ENCODE measurements around the gene TTLL7. TPM values are rescaled to one million over a fixed set of nuclear protein-coding genes. Genes with fewer than 3 reads are reported as not detected.

Gene TTLL7
- polyA plus RNA-seq, 1 donor from 2014 or later: 88.1 TPM

- peaks cover 37% of the 10 kb centered on the region for H3K79me2 ChIP-seq (replicated peaks; ENCODE audit: insufficient read depth, low read length)
- no peaks in the 10 kb centered on the region for H3K36me3 ChIP-seq (ENCODE audit: insufficient read depth, low read length)
- no peak for TF ChIP-seq EZH2 (IDR thresholded peaks at IDR 0.05; ENCODE audit: borderline replicate concordance, insufficient read depth, low read length, poor library complexity, severe bottlenecking)
- TF ChIP-seq CTCF (IDR thresholded peaks at IDR 0.05; ENCODE audit: poor library complexity, severe bottlenecking): no peak
- no peak for TF ChIP-seq SMC3 (conservative IDR thresholded peaks at IDR 0.05; ENCODE audit: poor library complexity)
- no peak for TF ChIP-seq EP300 (conservative IDR thresholded peaks at IDR 0.05; ENCODE audit: poor library complexity, severe bottlenecking)
- no peak overlapping the region for H3K4me3 ChIP-seq (ENCODE audit: low read length)
- H3F3A ChIP-seq (ENCODE audit: insufficient read depth, low read length, poor library complexity, severe bottlenecking): no peaks in the 10 kb centered on the region
- H3K9ac ChIP-seq (ENCODE audit: low read length): no peak overlapping the region
- no peaks in the 10 kb centered on the region for H3K9me2 ChIP-seq (ENCODE audit: insufficient read depth, low read length)
- H3K27ac ChIP-seq (ENCODE audit: low read length): no peak overlapping the region
- H2AFZ ChIP-seq (ENCODE audit: low read depth, low read length): no peak overlapping the region
- H3K27me3 ChIP-seq (ENCODE audit: insufficient read depth, low read depth, low read length): no peaks in the 10 kb centered on the region
- H3K4me2 ChIP-seq (ENCODE audit: low read length): no peak overlapping the region
- H3K9me3 ChIP-seq (ENCODE audit: low read length): no peaks in the 10 kb centered on the region
- no peaks in the 10 kb centered on the region for H4K20me1 ChIP-seq (ENCODE audit: insufficient read depth)
Observed at GRCh38 chr1:84000954-84001495, 2.1 kb upstream of the TTLL7 start.

GRCh38 chr1:84000196-84000885, 1.4 kb upstream of the TTLL7 start:
- Histone ChIP-seq H3K9ac (ENCODE audit: low read length) (peak overlapping the region; percentile 89), H3F3A (ENCODE audit: insufficient read depth, low read length, poor library complexity, severe bottlenecking) (no peaks in the 10 kb centered on the region)
- TF ChIP-seq TAF1 (IDR thresholded peaks at IDR 0.05; ENCODE audit: low read depth) (no peak), RAD21 (conservative IDR thresholded peaks at IDR 0.05) (no peak), CTCF (IDR thresholded peaks at IDR 0.05; ENCODE audit: poor library complexity, severe bottlenecking) (no peak), SMC3 (conservative IDR thresholded peaks at IDR 0.05; ENCODE audit: poor library complexity) (no peak)

GRCh38 chr1:83999316-83999819, 436 bp upstream of the TTLL7 start:
- H3K9me3 ChIP-seq (ENCODE audit: low read length): no peaks in the 10 kb centered on the region
- H3K9ac ChIP-seq (ENCODE audit: low read length): peak overlapping the region; percentile 89
- no peaks in the 10 kb centered on the region for H4K20me1 ChIP-seq (ENCODE audit: insufficient read depth)
- no peaks in the 10 kb centered on the region for H3F3A ChIP-seq (ENCODE audit: insufficient read depth, low read length, poor library complexity, severe bottlenecking)
- peaks cover 46% of the 10 kb centered on the region for H3K79me2 ChIP-seq (replicated peaks; ENCODE audit: insufficient read depth, low read length)
- TF ChIP-seq SMC3 (conservative IDR thresholded peaks at IDR 0.05; ENCODE audit: poor library complexity) (no peak), REST (IDR thresholded peaks at IDR 0.05; ENCODE audit: borderline replicate concordance) (no peak), TAF1 (IDR thresholded peaks at IDR 0.05; ENCODE audit: low read depth) (peak; percentile 85), MXI1 (conservative IDR thresholded peaks at IDR 0.05; ENCODE audit: poor library complexity, severe bottlenecking) (peak; percentile 41), EZH2 (IDR thresholded peaks at IDR 0.05; ENCODE audit: borderline replicate concordance, insufficient read depth, low read length, poor library complexity, severe bottlenecking) (no peak)
- peak overlapping the region; percentile 69 for H3K4me2 ChIP-seq (ENCODE audit: low read length)
- no peaks in the 10 kb centered on the region for H3K36me3 ChIP-seq (ENCODE audit: insufficient read depth, low read length)
- H3K4me3 ChIP-seq (ENCODE audit: low read length): peak overlapping the region; percentile 88
- H2AFZ ChIP-seq (ENCODE audit: low read depth, low read length): peak overlapping the region; percentile 86
- no peaks in the 10 kb centered on the region for H3K27me3 ChIP-seq (ENCODE audit: insufficient read depth, low read depth, low read length)
- H3K27ac ChIP-seq (ENCODE audit: low read length): peak overlapping the region; percentile 88
- H3K9me2 ChIP-seq (ENCODE audit: insufficient read depth, low read length): no peaks in the 10 kb centered on the region

More at GRCh38 chr1:84000196-84000885, 1.4 kb upstream of the TTLL7 start:
- Histone ChIP-seq H2AFZ (ENCODE audit: low read depth, low read length) (peak overlapping the region; percentile 0), H3K9me2 (ENCODE audit: insufficient read depth, low read length) (no peaks in the 10 kb centered on the region), H3K9me3 (ENCODE audit: low read length) (no peaks in the 10 kb centered on the region), H3K27ac (ENCODE audit: low read length) (no peak overlapping the region), H3K79me2 (replicated peaks; ENCODE audit: insufficient read depth, low read length) (peaks cover 44% of the 10 kb centered on the region), H3K36me3 (ENCODE audit: insufficient read depth, low read length) (no peaks in the 10 kb centered on the region), H3K4me2 (ENCODE audit: low read length) (no peak overlapping the region), H3K4me3 (ENCODE audit: low read length) (peak overlapping the region; percentile 88), H4K20me1 (ENCODE audit: insufficient read depth) (no peaks in the 10 kb centered on the region), H3K27me3 (ENCODE audit: insufficient read depth, low read depth, low read length) (no peaks in the 10 kb centered on the region)
